SK-N-SH treated with all-trans-retinoic acid at 6 μM for 48 hours (cell line): ENCODE results near the gene GJB4.

Source experiments
- ATAC-seq: fragments of 200-7000 bp; cut with Tn5 transposase; 3 replicates; pipeline ENCODE4 v1.9.1; 2020; ENCODE audit warnings: mild to moderate bottlenecking, moderate library complexity
- ARNTL ChIP-seq: fragments of 450-650 bp; formaldehyde crosslinking; IDR thresholded peaks from 2 replicates; pipeline ENCODE4 v1.5.0; 2020; ENCODE audit warnings: low read depth, mild to moderate bottlenecking, moderate library complexity, borderline replicate concordance
- BACH2 ChIP-seq: fragments of 250-450 bp; sonication (Bioruptor Pico); IDR thresholded peaks from 2 replicates; pipeline ENCODE4 v1.9.0; 2021; ENCODE audit warnings: mild to moderate bottlenecking, borderline replicate concordance
- CREB5 ChIP-seq: fragments of 250-450 bp; sonication (Bioruptor Pico); IDR thresholded peaks from 2 replicates; pipeline ENCODE4 v1.5.1; 2020; ENCODE audit warnings: low read depth, mild to moderate bottlenecking, moderate library complexity
- CSDC2 ChIP-seq: fragments of 250-450 bp; sonication (Bioruptor Pico); IDR thresholded peaks from 2 replicates; pipeline ENCODE4 v1.5.0; 2020; ENCODE audit warnings: mild to moderate bottlenecking, moderate library complexity
- CSRNP3 ChIP-seq: fragments of 250-450 bp; sonication (Bioruptor Pico); IDR thresholded peaks from 2 replicates; pipeline ENCODE4 v1.5.1; 2021; ENCODE audit warnings: mild to moderate bottlenecking, moderate library complexity
- ESRRG ChIP-seq: fragments of 250-450 bp; sonication (Bioruptor Pico); IDR thresholded peaks from 2 replicates; pipeline ENCODE4 v1.6.1; 2021; ENCODE audit warnings: mild to moderate bottlenecking
- GLIS3 ChIP-seq: fragments of 250-450 bp; sonication (Bioruptor Pico); IDR thresholded peaks from 2 replicates; pipeline ENCODE4 v1.5.0; 2020; ENCODE audit warnings: mild to moderate bottlenecking, moderate library complexity
- ISL1 ChIP-seq: fragments of 250-450 bp; sonication (Bioruptor Pico); IDR thresholded peaks from 2 replicates; pipeline ENCODE4 v2.1.2; 2022; ENCODE audit warnings: mild to moderate bottlenecking, moderate library complexity
- OSR1 ChIP-seq: fragments of 250-450 bp; sonication (Bioruptor Pico); IDR thresholded peaks from 2 replicates; pipeline ENCODE4 v1.8.0; 2022; ENCODE audit warnings: moderate library complexity, mild to moderate bottlenecking, inconsistent platforms
- PATZ1 ChIP-seq: fragments of 250-450 bp; sonication (Bioruptor Pico); IDR thresholded peaks from 2 replicates; pipeline ENCODE4 v1.8.0; 2020; ENCODE audit warnings: mild to moderate bottlenecking, moderate library complexity, borderline replicate concordance
- PPARA ChIP-seq: fragments of 250-450 bp; sonication (Bioruptor Pico); IDR thresholded peaks from 2 replicates; pipeline ENCODE4 v1.5.0; 2020; ENCODE audit warnings: mild to moderate bottlenecking, borderline replicate concordance
- RARB ChIP-seq: fragments of 250-450 bp; sonication (Bioruptor Pico); IDR thresholded peaks from 2 replicates; pipeline ENCODE4 v1.8.0; 2021; ENCODE audit warnings: mild to moderate bottlenecking, moderate library complexity
- SNAI2 ChIP-seq: fragments of 250-450 bp; sonication (Bioruptor Pico); IDR thresholded peaks from 2 replicates; pipeline ENCODE4 v1.5.0; 2020; ENCODE audit warnings: mild to moderate bottlenecking, moderate library complexity
- TCF4 ChIP-seq: fragments of 250-450 bp; sonication (Bioruptor Pico); IDR thresholded peaks from 2 replicates; pipeline ENCODE4 v1.8.0; 2021; ENCODE audit warnings: mild to moderate bottlenecking, moderate library complexity, borderline replicate concordance
- TOX ChIP-seq: fragments of 250-450 bp; sonication (Bioruptor Pico); IDR thresholded peaks from 2 replicates; pipeline ENCODE4 v1.8.0; 2021; ENCODE audit warnings: mild to moderate bottlenecking, moderate library complexity, borderline replicate concordance
- TSHZ2 ChIP-seq: fragments of 250-450 bp; sonication (Bioruptor Pico); IDR thresholded peaks from 2 replicates; pipeline ENCODE4 v1.5.0; 2020; ENCODE audit warnings: mild to moderate bottlenecking, moderate library complexity
- ZC3H10 ChIP-seq: fragments of 250-450 bp; sonication (Bioruptor Pico); IDR thresholded peaks from 2 replicates; pipeline ENCODE4 v1.5.1; 2021; ENCODE audit warnings: mild to moderate bottlenecking, moderate library complexity
- ZFP3 ChIP-seq: fragments of 250-450 bp; sonication (Bioruptor Pico); IDR thresholded peaks from 2 replicates; pipeline ENCODE4 v1.5.0; 2020; ENCODE audit warnings: mild to moderate bottlenecking, moderate library complexity
- ZNF565 ChIP-seq: fragments of 450-650 bp; formaldehyde crosslinking; conservative IDR thresholded peaks from 2 replicates; pipeline ENCODE4 v1.5.0; 2020; ENCODE audit warnings: low read depth, mild to moderate bottlenecking, moderate library complexity
- ZNF70 ChIP-seq: fragments of 450-650 bp; formaldehyde crosslinking; IDR thresholded peaks from 2 replicates; pipeline ENCODE4 v1.5.0; 2020; ENCODE audit warnings: mild to moderate bottlenecking, moderate library complexity
- ZNF8 ChIP-seq: fragments of 450-650 bp; formaldehyde crosslinking; IDR thresholded peaks from 2 replicates; pipeline ENCODE4 v1.5.0; 2020; ENCODE audit warnings: mild to moderate bottlenecking, moderate library complexity

GJB4 gene

GRCh38 chr1:34754964-34755637, 4.4 kb upstream of the GJB4 start, which contains the start of gene GJB5:
GJB5 (plus strand) TSS chr1:34755047; CDS start chr1:34757331, 2,284 bp downstream.
- ATAC-seq: no peak
- no peak for TF ChIP-seq PATZ1 (CRISPR knock-in tag)
- TF ChIP-seq ZFP3 (CRISPR knock-in tag): no peak
- TF ChIP-seq OSR1 (CRISPR knock-in tag): no peak
- TF ChIP-seq TCF4 (CRISPR knock-in tag): no peak
- TF ChIP-seq ISL1 (CRISPR knock-in tag): no peak
- TF ChIP-seq CSDC2: no peak
- no peak for TF ChIP-seq RARB
- no peak for TF ChIP-seq PPARA (CRISPR knock-in tag)
- no peak for TF ChIP-seq ESRRG (CRISPR knock-in tag)
- no peak for TF ChIP-seq ZC3H10 (CRISPR knock-in tag)
- no peak for TF ChIP-seq ARNTL
- no peak for TF ChIP-seq BACH2 (CRISPR knock-in tag)

GRCh38 chr1:34755961-34756360, 3.6 kb upstream of the GJB4 start:
- no peak for ATAC-seq
- TF ChIP-seq ISL1 (CRISPR knock-in tag) (no peak), TOX (no peak), TSHZ2 (CRISPR knock-in tag) (no peak)

- no peak for ATAC-seq
- TF ChIP-seq ZC3H10 (CRISPR knock-in tag) (no peak), SNAI2 (CRISPR knock-in tag) (no peak), TOX (no peak), RARB (no peak), ZFP3 (CRISPR knock-in tag) (no peak), ARNTL (no peak), ESRRG (CRISPR knock-in tag) (no peak), BACH2 (CRISPR knock-in tag) (no peak), ZNF70 (CRISPR knock-in tag) (no peak), TSHZ2 (CRISPR knock-in tag) (no peak), ZNF8 (CRISPR knock-in tag) (no peak), CSRNP3 (no peak), CSDC2 (no peak), GLIS3 (no peak), ZNF565 (CRISPR knock-in tag) (no peak), TCF4 (CRISPR knock-in tag) (no peak), PPARA (CRISPR knock-in tag) (no peak), ISL1 (CRISPR knock-in tag) (no peak), PATZ1 (CRISPR knock-in tag) (no peak), CREB5 (CRISPR knock-in tag) (no peak)
Measured at GRCh38 chr1:34757386-34757785, 2.2 kb upstream of the GJB4 start.
